GM23338 (cell line): Measurements from ENCODE around the gene KIAA0513. TPM values are rescaled to one million over a fixed set of nuclear protein-coding genes. Genes with fewer than 3 reads are reported as not detected.

Experiments
- ATAC-seq: fragments of 200-7000 bp; cut with Tn5 transposase; 3 replicates; pipeline ENCODE4 v1.9.1; 2020
- DNase-seq: peaks from one replicate; pipeline ENCODE4 v3.0.0-alpha.2; 2015; ENCODE audit warnings: low spot score
- H2AFZ ChIP-seq: fragments of 200-600 bp; sonication (generic); 2 replicates; pipeline ENCODE4 v1.8.0; 2016; ENCODE audit warnings: antibody characterized with exemption, mild to moderate bottlenecking, moderate library complexity
- H3F3A ChIP-seq: fragments of 200-600 bp; sonication (generic); replicated peaks from 2 replicates; pipeline ENCODE4 v1.8.0; 2017; ENCODE audit warnings: antibody characterized with exemption, mixed run types, low read depth
- H3K27ac ChIP-seq: fragments of 200-600 bp; sonication (generic); 2 replicates; pipeline ENCODE4 v1.6.1; 2016; ENCODE audit warnings: low read depth
- H3K27me3 ChIP-seq: fragments of 200-600 bp; sonication (generic); 2 replicates; pipeline ENCODE4 v1.8.0; 2016; ENCODE audit warnings: mild to moderate bottlenecking, mixed run types, moderate library complexity; ENCODE audit not compliant: insufficient read depth
- H3K36me3 ChIP-seq: fragments of 200-600 bp; sonication (generic); 2 replicates; pipeline ENCODE4 v1.8.0; 2016; ENCODE audit warnings: mild to moderate bottlenecking; ENCODE audit not compliant: insufficient read depth
- H3K4me1 ChIP-seq: fragments of 200-600 bp; sonication (generic); 2 replicates; pipeline ENCODE4 v1.8.0; 2016; ENCODE audit warnings: mild to moderate bottlenecking, moderate library complexity; ENCODE audit not compliant: insufficient read depth
- H3K4me2 ChIP-seq: fragments of 200-600 bp; sonication (generic); 2 replicates; pipeline ENCODE4 v1.7.1; 2017; ENCODE audit warnings: mixed run types
- H3K4me3 ChIP-seq: fragments of 200-600 bp; sonication (generic); 2 replicates; pipeline ENCODE4 v1.6.1; 2016; ENCODE audit warnings: mixed run types
- H3K79me2 ChIP-seq: fragments of 200-600 bp; sonication (generic); replicated peaks from 2 replicates; pipeline ENCODE4 v1.8.0; 2017; ENCODE audit warnings: mild to moderate bottlenecking; ENCODE audit not compliant: insufficient read depth
- H3K9me2 ChIP-seq: fragments of 200-600 bp; sonication (generic); 2 replicates; pipeline ENCODE4 v1.8.0; 2017; ENCODE audit not compliant: insufficient read depth
- H4K20me1 ChIP-seq: fragments of 200-600 bp; sonication (generic); replicated peaks from 2 replicates; pipeline ENCODE4 v1.8.0; 2017; ENCODE audit warnings: mild to moderate bottlenecking; ENCODE audit not compliant: insufficient read depth
- H3K27ac Mint-ChIP-seq: 2 replicates; pipeline ENCODE4 v1.8.0; 2020; ENCODE audit warnings: inconsistent platforms, mild to moderate bottlenecking, moderate library complexity, mixed read lengths
- H3K27me3 Mint-ChIP-seq: 3 replicates; pipeline ENCODE4 v1.8.0; 2022; ENCODE audit warnings: low read depth, mild to moderate bottlenecking, moderate library complexity, mixed read lengths, inconsistent platforms; ENCODE audit not compliant: insufficient read depth, poor library complexity
- H3K36me3 Mint-ChIP-seq: 3 replicates; pipeline ENCODE4 v1.8.0; 2021; ENCODE audit warnings: low read depth, mild to moderate bottlenecking, inconsistent platforms, moderate library complexity, mixed read lengths
- H3K4me1 Mint-ChIP-seq: 3 replicates; pipeline ENCODE4 v1.8.0; 2020; ENCODE audit warnings: mild to moderate bottlenecking, inconsistent platforms, mixed read lengths
- H3K4me3 Mint-ChIP-seq: 3 replicates; pipeline ENCODE4 v1.8.0; 2021; ENCODE audit warnings: moderate library complexity, mild to moderate bottlenecking, inconsistent platforms, mixed read lengths
- H3K9me3 Mint-ChIP-seq: 3 replicates; pipeline ENCODE4 v1.8.0; 2020; ENCODE audit warnings: moderate library complexity, mild to moderate bottlenecking, inconsistent platforms, mixed read lengths
- CREB1 ChIP-seq: fragments of 250-450 bp; sonication (Bioruptor Pico); IDR thresholded peaks from 2 replicates; pipeline ENCODE4 v1.5.0; 2020; ENCODE audit warnings: low read depth, mild to moderate bottlenecking, moderate library complexity
- EZH2 ChIP-seq: fragments of 200-600 bp; sonication (generic); IDR thresholded peaks from one replicate; pipeline ENCODE4 v1.8.0; 2017; ENCODE audit warnings: antibody characterized with exemption, mild to moderate bottlenecking, low read depth; ENCODE audit not compliant: unreplicated experiment
- EZH2phosphoT487 ChIP-seq: fragments of 200-600 bp; sonication (generic); IDR thresholded peaks from one replicate; pipeline ENCODE4 v1.8.1; 2018; ENCODE audit warnings: antibody characterized with exemption; ENCODE audit not compliant: unreplicated experiment
- JUNB ChIP-seq: IDR thresholded peaks from one replicate; pipeline ENCODE4 v1.6.1; 2016; ENCODE audit warnings: antibody characterized with exemption; ENCODE audit not compliant: unreplicated experiment
- POLR2AphosphoS5 ChIP-seq: IDR thresholded peaks from 2 replicates; pipeline ENCODE4 v1.6.1; 2016; ENCODE audit warnings: antibody characterized with exemption, low read depth
- STAT1 ChIP-seq: IDR thresholded peaks from one replicate; pipeline ENCODE4 v1.6.1; 2016; ENCODE audit warnings: antibody characterized with exemption; ENCODE audit not compliant: unreplicated experiment
- ZNF114 ChIP-seq: fragments of 250-450 bp; sonication (Bioruptor Pico); IDR thresholded peaks from 2 replicates; pipeline ENCODE4 v1.5.0; 2020; ENCODE audit warnings: mild to moderate bottlenecking, moderate library complexity
- ZNF331 ChIP-seq: fragments of 250-450 bp; sonication (Bioruptor Pico); IDR thresholded peaks from 2 replicates; pipeline ENCODE4 v1.5.0; 2020; ENCODE audit warnings: low read depth, mild to moderate bottlenecking, moderate library complexity
- polyA plus RNA-seq: library from polyadenylated mRNA; unstranded; fragments of >200 nt; fragmentation: Nextera tagmentation; extraction: Ambion mirVana; gene quantifications from 2 replicates; pipeline ENCODE4 v1.2.1, GENCODE V29; 2016
- total RNA-seq: library from RNA; depleted of rRNA; stranded (reverse); fragments of >200 nt; shearing (Covaris generic); gene quantifications from 2 replicates; pipeline ENCODE4 v1.2.3, GENCODE V29; 2014
- TF ChIP-seq, protein P1 (sequence below), 2 experiments: fragments of 200-600 bp in 1 of 2; sonication (generic) in 1 of 2; conservative IDR thresholded peaks; 2 replicates each; pipeline versions ENCODE4 v1.5.1 to v1.6.1; 2016 to 2017; ENCODE audit warnings: antibody characterized with exemption in 2 of 2, low read depth in 2 of 2, mild to moderate bottlenecking in 2 of 2, moderate library complexity in 1 of 2
- TF ChIP-seq, protein P2 (sequence below): IDR thresholded peaks from one replicate; pipeline ENCODE4 v1.6.1; 2018; ENCODE audit warnings: antibody characterized with exemption; ENCODE audit not compliant: unreplicated experiment

KIAA0513 gene
- total and polyA plus RNA-seq, 2 experiments from 2014 or later: 2.1 to 8.7 TPM

DNA sequence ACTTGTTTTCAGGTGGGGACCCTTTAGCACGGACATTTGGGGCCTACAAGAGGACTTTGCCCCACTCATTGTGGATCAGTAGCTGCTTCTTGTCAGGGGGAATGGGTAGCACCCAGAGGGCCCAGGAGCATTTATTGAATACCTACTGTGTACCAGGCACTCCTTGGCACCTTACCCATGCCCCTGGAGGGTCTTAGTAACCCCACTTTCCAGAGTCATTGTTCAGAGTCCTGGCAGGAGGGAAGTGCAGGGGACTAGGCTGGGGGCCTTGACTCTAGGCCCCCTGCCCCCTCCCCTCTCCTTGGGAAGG is 105.7 kb downstream of the KIAA0513 start:
- Histone ChIP-seq H4K20me1 (no peaks in the 10 kb centered on the region), H3K4me1 (peaks cover 14% of the 10 kb centered on the region), H3K4me2 (no peak overlapping the region), H2AFZ (no peak overlapping the region), H3K27ac (no peak overlapping the region), H3K9me2 (no peaks in the 10 kb centered on the region), H3F3A (no peaks in the 10 kb centered on the region), H3K4me3 (no peak overlapping the region), H3K27me3 (no peaks in the 10 kb centered on the region), H3K79me2 (no peaks in the 10 kb centered on the region), H3K36me3 (no peaks in the 10 kb centered on the region)
- H3K27me3 Mint-ChIP-seq: peaks cover 23% of the 10 kb centered on the region
- peaks cover 32% of the 10 kb centered on the region for H3K4me1 Mint-ChIP-seq
- no peak for ATAC-seq
- peaks cover 2% of the 10 kb centered on the region; the same call in 1 of the 3 replicates for H3K9me3 Mint-ChIP-seq
- H3K4me3 Mint-ChIP-seq: no peak overlapping the region
- no peak for DNase-seq
- TF ChIP-seq JUNB (no peak), POLR2AphosphoS5 (no peak), STAT1 (no peak), ZNF331 (CRISPR knock-in tag) (no peak)
- TF ChIP-seq, protein P1, sequence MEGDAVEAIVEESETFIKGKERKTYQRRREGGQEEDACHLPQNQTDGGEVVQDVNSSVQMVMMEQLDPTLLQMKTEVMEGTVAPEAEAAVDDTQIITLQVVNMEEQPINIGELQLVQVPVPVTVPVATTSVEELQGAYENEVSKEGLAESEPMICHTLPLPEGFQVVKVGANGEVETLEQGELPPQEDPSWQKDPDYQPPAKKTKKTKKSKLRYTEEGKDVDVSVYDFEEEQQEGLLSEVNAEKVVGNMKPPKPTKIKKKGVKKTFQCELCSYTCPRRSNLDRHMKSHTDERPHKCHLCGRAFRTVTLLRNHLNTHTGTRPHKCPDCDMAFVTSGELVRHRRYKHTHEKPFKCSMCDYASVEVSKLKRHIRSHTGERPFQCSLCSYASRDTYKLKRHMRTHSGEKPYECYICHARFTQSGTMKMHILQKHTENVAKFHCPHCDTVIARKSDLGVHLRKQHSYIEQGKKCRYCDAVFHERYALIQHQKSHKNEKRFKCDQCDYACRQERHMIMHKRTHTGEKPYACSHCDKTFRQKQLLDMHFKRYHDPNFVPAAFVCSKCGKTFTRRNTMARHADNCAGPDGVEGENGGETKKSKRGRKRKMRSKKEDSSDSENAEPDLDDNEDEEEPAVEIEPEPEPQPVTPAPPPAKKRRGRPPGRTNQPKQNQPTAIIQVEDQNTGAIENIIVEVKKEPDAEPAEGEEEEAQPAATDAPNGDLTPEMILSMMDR (conservative IDR thresholded peaks at IDR 0.05; ENCODE audit: low read depth in 2 of 2): no peak
- H3K27ac Mint-ChIP-seq: no peak overlapping the region
- H3K36me3 Mint-ChIP-seq: no peaks in the 10 kb centered on the region

DNA sequence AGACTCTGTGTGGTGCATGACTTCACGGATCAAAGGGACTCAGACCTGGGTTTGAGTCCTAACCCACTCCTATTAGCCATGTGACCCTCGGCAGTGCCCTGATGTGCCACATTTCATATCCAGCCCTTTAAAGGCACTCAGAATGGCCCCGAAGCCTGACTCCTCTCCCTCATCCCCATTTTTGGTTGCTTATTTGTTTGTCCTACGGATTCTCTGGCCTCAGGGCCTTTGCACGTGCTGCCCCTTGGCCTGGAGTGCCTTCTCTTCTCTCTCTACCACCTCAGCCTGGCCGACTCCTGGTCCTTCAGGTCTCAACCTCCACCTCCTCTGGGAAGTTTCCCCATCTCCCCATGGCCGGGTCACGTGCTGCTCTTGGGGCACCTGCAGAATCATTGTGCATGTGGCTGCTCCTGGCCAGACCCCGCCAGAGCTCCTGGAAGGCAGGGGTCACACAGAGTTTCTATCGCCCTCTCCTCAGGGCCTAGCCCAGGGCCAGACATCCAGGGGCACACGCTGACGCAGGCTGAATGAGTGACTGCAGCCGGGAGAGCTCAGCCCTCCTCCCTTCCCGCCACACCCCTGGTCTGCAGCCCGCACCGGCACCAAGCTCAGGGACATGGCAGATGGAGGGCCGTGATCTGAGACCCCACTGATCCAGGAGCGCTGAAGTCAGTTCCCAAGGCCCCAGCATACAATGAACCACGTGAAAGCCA is 106.6 kb downstream of the KIAA0513 start:
- Histone ChIP-seq H3K36me3 (no peaks in the 10 kb centered on the region), H3K4me2 (no peak overlapping the region), H3K79me2 (no peaks in the 10 kb centered on the region), H3K27me3 (no peaks in the 10 kb centered on the region), H2AFZ (no peak overlapping the region), H3K4me1 (peaks cover 14% of the 10 kb centered on the region), H3F3A (no peaks in the 10 kb centered on the region), H4K20me1 (no peaks in the 10 kb centered on the region), H3K4me3 (no peak overlapping the region), H3K27ac (no peak overlapping the region), H3K9me2 (no peaks in the 10 kb centered on the region)
- H3K27ac Mint-ChIP-seq: no peak overlapping the region
- peaks cover 2% of the 10 kb centered on the region; the same call in 2 of the 3 replicates for H3K9me3 Mint-ChIP-seq
- no peak overlapping the region for H3K4me3 Mint-ChIP-seq
- DNase-seq (no peak), ATAC-seq (no peak)
- H3K36me3 Mint-ChIP-seq: no peaks in the 10 kb centered on the region
- H3K27me3 Mint-ChIP-seq: peaks cover 27% of the 10 kb centered on the region
- H3K4me1 Mint-ChIP-seq: peaks cover 34% of the 10 kb centered on the region
- no peak for TF ChIP-seq CREB1 (CRISPR knock-in tag)
- no peak for TF ChIP-seq JUNB
- TF ChIP-seq, protein P2, sequence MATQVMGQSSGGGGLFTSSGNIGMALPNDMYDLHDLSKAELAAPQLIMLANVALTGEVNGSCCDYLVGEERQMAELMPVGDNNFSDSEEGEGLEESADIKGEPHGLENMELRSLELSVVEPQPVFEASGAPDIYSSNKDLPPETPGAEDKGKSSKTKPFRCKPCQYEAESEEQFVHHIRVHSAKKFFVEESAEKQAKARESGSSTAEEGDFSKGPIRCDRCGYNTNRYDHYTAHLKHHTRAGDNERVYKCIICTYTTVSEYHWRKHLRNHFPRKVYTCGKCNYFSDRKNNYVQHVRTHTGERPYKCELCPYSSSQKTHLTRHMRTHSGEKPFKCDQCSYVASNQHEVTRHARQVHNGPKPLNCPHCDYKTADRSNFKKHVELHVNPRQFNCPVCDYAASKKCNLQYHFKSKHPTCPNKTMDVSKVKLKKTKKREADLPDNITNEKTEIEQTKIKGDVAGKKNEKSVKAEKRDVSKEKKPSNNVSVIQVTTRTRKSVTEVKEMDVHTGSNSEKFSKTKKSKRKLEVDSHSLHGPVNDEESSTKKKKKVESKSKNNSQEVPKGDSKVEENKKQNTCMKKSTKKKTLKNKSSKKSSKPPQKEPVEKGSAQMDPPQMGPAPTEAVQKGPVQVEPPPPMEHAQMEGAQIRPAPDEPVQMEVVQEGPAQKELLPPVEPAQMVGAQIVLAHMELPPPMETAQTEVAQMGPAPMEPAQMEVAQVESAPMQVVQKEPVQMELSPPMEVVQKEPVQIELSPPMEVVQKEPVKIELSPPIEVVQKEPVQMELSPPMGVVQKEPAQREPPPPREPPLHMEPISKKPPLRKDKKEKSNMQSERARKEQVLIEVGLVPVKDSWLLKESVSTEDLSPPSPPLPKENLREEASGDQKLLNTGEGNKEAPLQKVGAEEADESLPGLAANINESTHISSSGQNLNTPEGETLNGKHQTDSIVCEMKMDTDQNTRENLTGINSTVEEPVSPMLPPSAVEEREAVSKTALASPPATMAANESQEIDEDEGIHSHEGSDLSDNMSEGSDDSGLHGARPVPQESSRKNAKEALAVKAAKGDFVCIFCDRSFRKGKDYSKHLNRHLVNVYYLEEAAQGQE: no peak
- TF ChIP-seq STAT1: no peak
- no peak for TF ChIP-seq ZNF331 (CRISPR knock-in tag)
- no peak for TF ChIP-seq POLR2AphosphoS5
- TF ChIP-seq EZH2phosphoT487: no peak
- no peak for TF ChIP-seq ZNF114
- no peak for TF ChIP-seq EZH2
- TF ChIP-seq, protein P1 (conservative IDR thresholded peaks at IDR 0.05; ENCODE audit: low read depth in 2 of 2): no peak
